A673 (cell line): ENCODE measurements around the gene RNF135.

Experiments
- EZH2 ChIP-seq: fragments of 200-600 bp; sonication (generic); IDR thresholded peaks from 2 replicates; pipeline ENCODE4 v1.6.1; 2017; ENCODE audit warnings: borderline replicate concordance, low read depth, mild to moderate bottlenecking, mixed read lengths, antibody characterized with exemption, low read length; ENCODE audit not compliant: poor library complexity, severe bottlenecking
- TF ChIP-seq, protein P1 (sequence below): fragments of 300-800, 200-600 bp; sonication (generic); conservative IDR thresholded peaks from 2 replicates; pipeline ENCODE4 v1.5.1; 2017; ENCODE audit warnings: low read depth, mild to moderate bottlenecking, antibody characterized with exemption, low read length, moderate library complexity, mixed read lengths

DNA sequence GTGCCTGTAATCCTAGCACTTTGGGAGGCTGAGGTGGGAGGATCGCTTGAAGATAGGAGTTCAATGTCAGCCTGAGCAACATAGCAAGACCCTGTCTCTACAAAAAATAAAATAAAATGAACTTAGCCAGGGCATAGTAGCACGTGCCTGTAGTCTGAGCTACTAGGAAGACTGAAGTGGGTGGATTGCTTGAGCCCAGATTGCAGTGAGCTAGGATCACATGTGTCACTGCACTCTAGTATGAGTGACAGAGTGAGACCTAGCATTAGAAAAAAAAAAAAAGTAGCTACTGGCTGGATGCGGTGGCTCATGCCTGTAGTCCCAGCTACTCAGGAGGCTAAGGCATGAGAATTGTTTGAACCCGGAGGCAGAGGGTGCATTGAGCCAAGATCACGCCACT lies 43.1 kb upstream of the RNF135 start:
- TF ChIP-seq, protein P1, sequence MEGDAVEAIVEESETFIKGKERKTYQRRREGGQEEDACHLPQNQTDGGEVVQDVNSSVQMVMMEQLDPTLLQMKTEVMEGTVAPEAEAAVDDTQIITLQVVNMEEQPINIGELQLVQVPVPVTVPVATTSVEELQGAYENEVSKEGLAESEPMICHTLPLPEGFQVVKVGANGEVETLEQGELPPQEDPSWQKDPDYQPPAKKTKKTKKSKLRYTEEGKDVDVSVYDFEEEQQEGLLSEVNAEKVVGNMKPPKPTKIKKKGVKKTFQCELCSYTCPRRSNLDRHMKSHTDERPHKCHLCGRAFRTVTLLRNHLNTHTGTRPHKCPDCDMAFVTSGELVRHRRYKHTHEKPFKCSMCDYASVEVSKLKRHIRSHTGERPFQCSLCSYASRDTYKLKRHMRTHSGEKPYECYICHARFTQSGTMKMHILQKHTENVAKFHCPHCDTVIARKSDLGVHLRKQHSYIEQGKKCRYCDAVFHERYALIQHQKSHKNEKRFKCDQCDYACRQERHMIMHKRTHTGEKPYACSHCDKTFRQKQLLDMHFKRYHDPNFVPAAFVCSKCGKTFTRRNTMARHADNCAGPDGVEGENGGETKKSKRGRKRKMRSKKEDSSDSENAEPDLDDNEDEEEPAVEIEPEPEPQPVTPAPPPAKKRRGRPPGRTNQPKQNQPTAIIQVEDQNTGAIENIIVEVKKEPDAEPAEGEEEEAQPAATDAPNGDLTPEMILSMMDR = no peak
- TF ChIP-seq EZH2 = no peak
